ENCODE measurements around the gene GALK1. TPM values are rescaled to one million over a fixed set of nuclear protein-coding genes. Genes with fewer than 3 reads are reported as not detected.

The GALK1 gene
- total RNA-seq, 2 experiments from 2014 or later, result 33.2 to 33.6 TPM

DNA sequence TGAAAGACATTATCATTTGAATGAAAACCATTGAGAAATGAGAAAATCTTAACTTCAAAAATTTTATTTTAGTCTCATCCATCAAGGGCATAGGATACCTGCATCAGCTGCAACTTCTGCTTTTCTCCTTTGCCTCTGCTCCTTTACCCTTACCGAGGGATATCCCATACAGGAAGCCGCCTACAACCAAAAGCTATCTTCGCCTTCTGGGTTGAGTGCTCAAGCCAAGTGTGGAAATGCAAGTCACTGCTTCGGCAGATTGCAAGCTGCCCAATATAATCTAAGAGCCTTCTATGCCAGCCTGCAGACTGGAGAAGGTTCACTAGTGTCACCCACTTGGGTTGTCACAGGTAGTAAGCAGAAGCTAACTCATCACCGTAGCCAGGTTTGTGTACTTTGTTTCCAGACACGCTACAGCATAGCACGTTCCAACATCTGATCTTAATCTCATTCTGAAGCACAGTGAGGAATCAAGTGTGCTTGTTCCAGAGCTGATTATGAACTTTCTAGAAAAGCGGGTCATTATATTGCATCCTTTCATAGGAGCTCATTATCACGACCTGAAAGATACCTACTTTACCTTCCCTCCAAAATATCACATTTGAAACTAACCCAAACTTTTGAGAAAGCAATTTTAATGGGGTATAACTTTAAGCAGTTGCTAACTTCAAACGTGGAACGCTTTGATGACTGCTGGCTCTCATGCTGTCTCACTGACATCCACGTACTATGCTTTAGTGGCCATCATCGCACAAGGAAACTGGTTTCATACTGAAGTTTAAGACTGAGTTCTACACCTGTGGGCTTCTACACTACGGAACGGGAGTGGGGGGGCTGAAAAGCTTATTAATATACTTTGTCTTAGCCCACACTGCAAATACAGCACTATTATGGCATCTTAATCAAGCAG lies 11.6 kb upstream of the GALK1 start:
- no peaks in the 10 kb centered on the region for H3K9me3 Mint-ChIP-seq
- H3K4me1 Mint-ChIP-seq, result peaks cover 34% of the 10 kb centered on the region
- peak overlapping the region; percentile 59 for H3K27ac Mint-ChIP-seq
- DNase-seq, result no peak
- H3K27me3 Mint-ChIP-seq, result peaks cover 6% of the 10 kb centered on the region
- peaks cover 39% of the 10 kb centered on the region for H3K36me3 Mint-ChIP-seq
- H3K4me3 Mint-ChIP-seq, result peak overlapping the region; percentile 92

DNA sequence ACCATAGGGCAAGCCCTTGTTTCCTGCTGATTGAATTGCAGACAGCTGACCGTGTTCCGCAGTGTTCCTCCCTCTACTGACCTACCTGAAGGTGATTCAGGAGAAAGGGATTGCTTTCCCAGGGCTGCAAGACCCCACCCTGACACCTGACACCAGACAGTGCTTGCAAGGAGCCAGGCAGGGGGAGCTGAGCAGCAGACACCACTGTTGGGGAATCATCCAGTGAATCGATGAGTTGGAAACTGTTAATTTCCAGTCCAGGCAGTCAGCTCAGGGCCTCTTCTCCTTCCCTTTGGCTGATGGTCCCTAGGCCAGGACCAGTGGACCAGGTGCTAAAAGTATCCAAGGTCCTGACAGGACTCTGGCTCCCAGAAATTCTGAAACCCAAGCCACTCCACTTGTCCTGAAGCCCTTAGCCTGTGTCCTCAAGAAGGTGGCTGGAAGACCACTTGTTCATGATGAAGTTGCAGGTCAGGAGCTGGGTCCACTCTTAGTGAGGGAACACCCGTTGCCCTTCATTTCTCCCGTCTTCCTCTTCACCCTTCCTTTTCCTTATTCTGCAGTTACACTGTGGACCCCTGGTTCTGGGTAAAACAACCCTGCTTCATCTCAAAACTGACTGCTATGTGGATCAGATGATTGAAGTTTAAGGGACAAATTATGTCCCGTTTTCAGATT lies 10.1 kb upstream of the GALK1 start:
- Mint-ChIP-seq H3K9me3 (no peaks in the 10 kb centered on the region), H3K27ac (peak overlapping the region; percentile 59), H3K4me3 (no peak overlapping the region), H3K4me1 (peaks cover 36% of the 10 kb centered on the region), H3K27me3 (peaks cover 6% of the 10 kb centered on the region), H3K36me3 (peaks cover 39% of the 10 kb centered on the region)
- DNase-seq, result no peak

DNA sequence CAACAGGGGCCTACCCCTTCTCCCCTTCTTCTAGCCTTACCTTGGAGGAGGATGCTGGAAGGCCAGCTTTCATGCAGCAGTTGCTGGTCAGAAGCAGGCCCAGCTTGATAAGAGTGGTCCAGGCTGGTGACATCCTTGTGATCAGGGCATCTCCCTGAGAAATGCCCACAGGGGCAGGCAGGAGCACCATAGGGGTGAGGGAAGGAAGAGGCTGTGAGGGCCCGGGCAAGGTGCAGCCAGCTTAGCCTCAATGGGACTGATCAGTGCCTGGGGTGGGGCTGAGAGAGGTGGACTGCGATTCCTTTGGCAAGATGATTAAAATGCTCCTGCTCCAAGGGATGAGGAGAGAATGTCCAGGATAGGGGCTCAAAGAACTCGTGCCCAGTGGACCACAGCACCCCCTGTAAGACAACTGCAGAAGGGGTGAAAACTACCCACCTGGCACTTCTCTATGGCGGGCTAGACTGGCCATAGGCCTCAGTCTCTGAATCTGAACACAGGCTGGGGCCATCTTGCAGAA lies 9.5 kb upstream of the GALK1 start:
- Mint-ChIP-seq H3K36me3 (peaks cover 38% of the 10 kb centered on the region), H3K9me3 (no peaks in the 10 kb centered on the region), H3K4me3 (no peak overlapping the region), H3K27ac (no peak overlapping the region), H3K4me1 (peaks cover 30% of the 10 kb centered on the region), H3K27me3 (peaks cover 1% of the 10 kb centered on the region)
- DNase-seq, result no peak

DNA sequence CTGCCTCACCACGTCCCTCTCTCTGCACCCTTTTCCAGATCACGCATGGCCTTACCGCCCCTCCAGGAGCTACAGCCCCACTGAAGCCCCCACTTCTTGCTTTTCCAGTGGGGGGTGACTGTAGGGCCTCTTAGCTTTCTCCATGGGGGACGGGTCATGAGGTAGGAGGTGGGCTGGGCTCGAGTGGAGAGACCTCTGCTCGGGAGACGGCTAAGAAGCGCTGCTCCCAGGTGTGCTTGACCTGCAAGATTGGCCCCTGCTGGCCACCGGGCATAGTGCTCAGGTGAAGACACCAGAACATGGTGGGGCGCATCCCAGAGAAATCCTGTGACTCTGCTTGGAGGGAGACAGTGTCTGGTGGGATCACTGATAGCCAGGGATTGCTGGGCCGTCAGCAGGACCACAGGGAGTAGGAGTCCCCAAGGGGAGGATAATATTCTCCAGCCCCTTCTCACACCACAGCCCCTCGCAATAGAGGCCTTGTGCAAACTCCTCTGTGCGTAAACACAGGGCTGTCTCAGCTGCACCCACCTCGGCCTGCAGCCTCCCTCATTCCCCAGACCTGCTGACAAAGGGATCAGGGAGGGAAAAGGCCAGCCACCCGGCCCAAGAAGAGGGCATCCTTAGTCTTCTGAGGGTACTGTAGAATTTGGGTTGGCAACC lies 8.9 kb upstream of the GALK1 start:
- Mint-ChIP-seq H3K4me3 (no peak overlapping the region), H3K27me3 (no peaks in the 10 kb centered on the region), H3K9me3 (no peaks in the 10 kb centered on the region), H3K4me1 (peaks cover 30% of the 10 kb centered on the region), H3K36me3 (peaks cover 36% of the 10 kb centered on the region), H3K27ac (no peak overlapping the region)
- DNase-seq, result no peak

DNA sequence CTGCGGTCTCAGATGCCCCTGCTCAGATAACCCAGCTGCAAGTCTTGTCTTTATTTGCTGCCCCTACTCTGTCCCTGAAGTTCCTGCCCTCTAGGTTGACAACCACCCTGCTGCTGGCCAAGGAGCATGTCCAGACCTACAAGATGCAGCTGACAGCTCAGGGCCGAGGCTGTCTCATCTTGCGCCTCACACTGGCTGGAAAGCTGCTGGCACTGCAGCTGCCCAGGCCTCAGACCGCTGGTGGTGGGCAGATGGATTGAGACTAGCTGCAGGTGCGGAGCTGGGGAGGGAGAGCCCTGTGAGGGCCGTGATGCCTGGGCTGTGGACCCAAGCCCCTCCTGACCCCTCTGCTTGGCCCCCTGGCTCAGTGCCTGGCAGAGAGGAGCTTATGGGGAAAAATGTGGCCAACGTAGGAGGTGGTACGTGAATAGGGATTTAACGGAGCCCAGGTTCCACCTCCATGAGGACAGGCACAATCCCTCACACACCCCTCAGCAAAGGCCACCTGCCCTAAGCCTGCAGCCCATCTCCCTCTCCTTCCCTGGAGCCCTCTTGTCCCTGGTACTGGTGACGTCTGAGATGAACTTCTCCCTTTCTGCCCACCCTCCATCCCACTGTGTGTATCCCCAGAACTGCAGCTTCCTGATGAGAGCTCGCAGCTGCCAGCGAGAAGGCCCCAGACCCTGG lies 8.3 kb upstream of the GALK1 start:
- Mint-ChIP-seq H3K27ac (no peak overlapping the region), H3K4me3 (no peak overlapping the region), H3K9me3 (no peaks in the 10 kb centered on the region), H3K4me1 (peaks cover 30% of the 10 kb centered on the region), H3K27me3 (no peaks in the 10 kb centered on the region), H3K36me3 (peaks cover 29% of the 10 kb centered on the region)
- no peak for DNase-seq

DNA sequence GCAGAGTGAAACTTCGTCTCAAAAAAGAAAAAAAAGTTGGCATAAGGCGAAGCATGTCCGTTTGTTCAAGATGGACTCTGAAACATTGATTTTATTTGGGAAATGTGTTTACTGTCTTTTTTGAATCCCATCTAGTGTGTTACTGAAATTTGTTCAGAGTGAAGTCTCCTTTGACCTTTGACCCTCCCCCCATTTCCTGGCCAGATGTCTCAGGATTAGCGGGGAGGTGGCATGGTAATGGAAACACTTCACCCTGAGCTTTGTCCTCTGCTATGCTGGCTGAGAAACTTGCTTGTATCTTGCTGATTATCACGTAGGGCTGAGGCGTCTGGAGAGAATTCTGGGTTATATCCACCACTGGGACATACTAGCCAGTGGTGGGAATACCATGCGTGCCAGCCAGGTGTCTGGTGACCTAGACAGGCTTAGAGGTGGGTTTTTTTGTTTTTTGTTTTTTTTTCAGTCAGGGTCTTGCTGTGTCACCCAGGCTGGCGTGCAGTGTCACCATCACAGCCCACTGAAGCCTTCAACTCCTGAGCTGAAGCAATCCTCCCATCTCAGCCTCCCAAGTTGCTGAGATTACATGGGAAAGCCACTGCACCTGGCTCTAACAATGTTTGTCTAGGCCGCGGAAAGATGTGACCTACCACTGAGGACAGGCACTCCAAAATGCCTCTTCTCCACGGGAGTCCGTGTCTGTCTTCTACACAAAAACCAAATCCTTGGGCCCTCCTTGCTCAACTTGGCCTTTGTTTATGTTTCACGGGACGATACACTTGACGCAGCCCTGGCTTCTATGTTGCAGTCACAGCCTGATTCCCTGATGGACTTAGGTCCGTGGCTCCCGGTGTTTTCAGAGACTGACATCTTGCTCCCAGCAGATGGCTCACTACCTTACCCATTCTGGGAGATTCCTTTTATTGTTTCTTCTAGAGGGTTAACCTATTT lies 6.6 kb upstream of the GALK1 start:
- H3K4me3 Mint-ChIP-seq, result no peak overlapping the region
- DNase-seq, result no peak

DNA sequence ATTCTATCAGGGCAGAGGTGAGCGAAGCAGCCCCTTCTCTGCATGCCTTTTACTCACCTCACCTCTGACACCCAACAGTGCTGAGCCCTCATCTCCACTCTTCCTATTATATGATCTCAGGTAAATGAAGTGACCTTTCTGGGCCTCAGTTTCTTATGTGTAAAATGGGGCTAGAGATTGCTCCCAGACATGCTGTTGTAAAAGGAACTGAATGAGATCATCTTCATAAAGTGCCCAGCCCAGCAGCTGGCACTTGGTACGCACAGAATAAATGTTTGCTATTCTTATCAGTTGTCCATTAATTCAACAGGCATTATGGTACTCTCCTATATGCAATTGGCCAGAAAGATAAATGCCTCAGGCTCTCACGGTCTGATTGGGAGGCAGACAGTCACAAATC lies 4.5 kb upstream of the GALK1 start:
- Mint-ChIP-seq H3K4me3 (no peak overlapping the region), H3K27me3 (no peaks in the 10 kb centered on the region), H3K36me3 (no peaks in the 10 kb centered on the region), H3K4me1 (peaks cover 3% of the 10 kb centered on the region), H3K27ac (no peak overlapping the region), H3K9me3 (no peaks in the 10 kb centered on the region)
- no peak for DNase-seq

More for the DNA sequence above, 6.6 kb upstream of the GALK1 start:
- Mint-ChIP-seq H3K9me3 (no peaks in the 10 kb centered on the region), H3K36me3 (peaks cover 13% of the 10 kb centered on the region), H3K4me1 (peaks cover 15% of the 10 kb centered on the region), H3K27me3 (no peaks in the 10 kb centered on the region), H3K27ac (no peak overlapping the region)

DNA sequence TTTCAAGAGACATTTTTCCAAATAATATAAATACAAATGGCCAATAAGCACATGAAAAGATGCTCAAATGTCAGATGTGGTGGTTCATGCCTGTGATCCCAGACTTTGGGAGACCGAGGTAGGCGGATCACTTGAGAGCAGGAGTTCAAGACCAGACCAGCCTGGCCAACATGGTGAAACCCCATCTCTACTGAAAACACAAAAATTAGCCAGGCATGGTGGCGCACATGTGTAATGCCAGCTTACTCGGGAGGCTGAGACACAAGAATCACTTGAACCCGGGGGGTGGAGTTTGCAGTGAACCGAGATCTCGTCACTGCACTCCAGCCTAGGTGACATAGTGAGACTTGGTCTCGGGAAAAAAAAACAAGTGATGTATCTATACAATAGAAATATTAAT lies 2.9 kb upstream of the GALK1 start:
- no peak for DNase-seq

DNA sequence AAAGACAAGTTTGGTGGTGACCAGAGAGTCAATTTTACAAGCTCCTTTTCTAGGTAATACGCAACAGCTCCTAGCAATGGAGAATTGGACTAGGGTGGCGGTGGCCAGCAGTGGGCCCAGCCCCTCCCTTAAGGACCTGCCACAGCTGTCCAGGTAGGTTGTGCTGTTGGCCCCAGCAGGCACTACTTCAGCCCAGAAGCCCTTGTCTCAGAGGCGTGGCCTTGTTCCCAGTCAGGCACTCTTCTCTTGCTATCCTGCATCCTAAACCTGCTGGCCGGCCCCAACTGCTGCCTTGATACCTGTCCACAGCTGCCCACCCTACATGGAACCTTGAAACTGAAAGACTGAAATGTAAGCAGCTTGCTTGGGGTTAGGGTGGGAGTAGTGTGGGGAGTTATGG lies 989 bp upstream of the GALK1 start:
- Mint-ChIP-seq H3K27ac (no peak overlapping the region), H3K9me3 (no peaks in the 10 kb centered on the region)

More for the DNA sequence above, 2.9 kb upstream of the GALK1 start:
- Mint-ChIP-seq H3K9me3 (no peaks in the 10 kb centered on the region), H3K27me3 (no peaks in the 10 kb centered on the region), H3K27ac (no peak overlapping the region), H3K4me1 (peaks cover 7% of the 10 kb centered on the region), H3K4me3 (no peak overlapping the region), H3K36me3 (no peaks in the 10 kb centered on the region)

DNA sequence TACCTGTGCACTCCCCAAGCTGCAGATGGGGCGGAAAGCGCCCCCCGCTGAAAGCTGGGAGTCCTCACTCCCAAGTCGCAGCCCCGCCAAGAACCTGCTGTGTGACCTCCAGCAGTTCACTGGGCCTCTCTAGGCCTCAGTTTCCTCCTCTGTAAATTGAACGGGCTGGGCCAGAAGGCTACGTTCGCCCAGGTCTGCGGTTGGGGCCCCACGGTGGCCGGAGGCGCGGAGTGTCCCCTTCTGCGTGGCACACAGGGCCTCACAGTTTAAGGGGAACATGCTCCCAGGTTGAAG lies 628 bp downstream of the GALK1 start:
- H3K9me3 Mint-ChIP-seq, result no peaks in the 10 kb centered on the region
- DNase-seq, result no peak
- peaks cover 2% of the 10 kb centered on the region for H3K36me3 Mint-ChIP-seq
- H3K4me1 Mint-ChIP-seq, result peaks cover 5% of the 10 kb centered on the region
- peak overlapping the region; percentile 78 for H3K27ac Mint-ChIP-seq
- no peaks in the 10 kb centered on the region for H3K27me3 Mint-ChIP-seq
- peak overlapping the region; percentile 86 for H3K4me3 Mint-ChIP-seq

More for the DNA sequence above, 989 bp upstream of the GALK1 start:
- H3K4me3 Mint-ChIP-seq, result no peak overlapping the region
- peaks cover 2% of the 10 kb centered on the region for H3K36me3 Mint-ChIP-seq
- H3K27me3 Mint-ChIP-seq, result no peaks in the 10 kb centered on the region
- peaks cover 5% of the 10 kb centered on the region for H3K4me1 Mint-ChIP-seq
- DNase-seq, result no peak

DNA sequence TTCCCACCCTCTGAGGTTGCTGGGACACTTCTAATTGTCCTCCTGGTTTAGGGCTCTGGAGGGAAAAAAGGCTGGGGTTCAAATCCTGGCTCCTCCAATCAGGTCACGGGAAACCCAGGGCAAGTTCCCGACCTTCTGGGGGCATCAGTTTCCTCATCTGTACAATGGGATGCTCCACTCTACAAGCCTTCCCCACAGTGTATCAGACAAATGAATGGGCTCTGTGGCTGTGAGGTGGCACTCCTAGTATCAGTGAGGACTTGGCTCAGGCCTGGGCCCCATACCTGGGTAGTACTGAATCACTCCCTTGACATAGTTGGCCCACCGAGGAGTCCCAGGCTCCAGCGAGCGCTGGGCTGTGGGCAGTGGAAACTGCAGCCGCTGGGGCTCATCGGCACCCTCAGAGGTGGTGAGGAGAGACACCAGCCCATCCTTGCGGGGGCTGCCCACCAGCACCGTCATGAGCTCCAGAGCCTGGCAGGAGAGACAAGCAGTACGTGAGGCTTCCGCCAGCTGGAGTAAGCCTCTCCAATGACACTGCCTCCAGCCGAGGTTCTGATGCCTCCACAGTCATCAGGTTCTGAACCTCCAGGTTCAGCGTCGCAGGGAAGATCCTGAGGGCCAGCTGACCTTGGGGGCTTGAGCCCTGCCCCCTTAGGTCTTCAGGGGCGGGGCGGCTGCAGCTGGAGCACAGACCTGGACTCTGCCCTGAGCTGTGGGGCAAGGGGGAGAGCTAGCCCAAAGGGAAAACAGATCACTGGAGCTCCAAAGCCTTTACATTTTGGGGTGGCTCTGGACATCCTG lies 1.2 kb downstream of the GALK1 start:
- DNase-seq, result no peak
- Mint-ChIP-seq H3K27ac (no peak overlapping the region), H3K27me3 (no peaks in the 10 kb centered on the region)

DNA sequence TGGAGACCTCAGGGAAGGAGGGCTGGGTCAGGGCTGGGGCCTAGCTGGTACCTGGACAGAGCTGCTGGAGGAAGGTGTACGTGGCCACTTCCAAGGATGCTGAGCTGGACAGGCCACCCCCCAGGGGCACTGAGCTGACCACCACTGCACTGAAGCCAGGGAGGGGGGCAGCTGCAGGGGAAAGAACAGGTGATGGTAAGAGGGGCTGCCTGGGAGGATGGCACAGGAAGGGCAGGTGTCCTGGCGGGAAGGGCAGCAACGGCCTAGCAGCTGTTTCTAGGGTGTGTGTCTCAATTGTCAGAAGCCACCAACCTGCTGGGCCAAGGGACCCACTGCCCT lies 1.8 kb downstream of the GALK1 start:
- H3K36me3 Mint-ChIP-seq, result peaks cover 2% of the 10 kb centered on the region
- H3K9me3 Mint-ChIP-seq, result no peaks in the 10 kb centered on the region
- H3K27me3 Mint-ChIP-seq, result no peaks in the 10 kb centered on the region
- H3K27ac Mint-ChIP-seq, result no peak overlapping the region
- H3K4me1 Mint-ChIP-seq, result peaks cover 5% of the 10 kb centered on the region
- no peak overlapping the region for H3K4me3 Mint-ChIP-seq
- no peak for DNase-seq

More for the DNA sequence above, 1.2 kb downstream of the GALK1 start:
- Mint-ChIP-seq H3K4me1 (peaks cover 5% of the 10 kb centered on the region), H3K4me3 (peak overlapping the region; percentile 86), H3K9me3 (no peaks in the 10 kb centered on the region), H3K36me3 (peaks cover 2% of the 10 kb centered on the region)

DNA sequence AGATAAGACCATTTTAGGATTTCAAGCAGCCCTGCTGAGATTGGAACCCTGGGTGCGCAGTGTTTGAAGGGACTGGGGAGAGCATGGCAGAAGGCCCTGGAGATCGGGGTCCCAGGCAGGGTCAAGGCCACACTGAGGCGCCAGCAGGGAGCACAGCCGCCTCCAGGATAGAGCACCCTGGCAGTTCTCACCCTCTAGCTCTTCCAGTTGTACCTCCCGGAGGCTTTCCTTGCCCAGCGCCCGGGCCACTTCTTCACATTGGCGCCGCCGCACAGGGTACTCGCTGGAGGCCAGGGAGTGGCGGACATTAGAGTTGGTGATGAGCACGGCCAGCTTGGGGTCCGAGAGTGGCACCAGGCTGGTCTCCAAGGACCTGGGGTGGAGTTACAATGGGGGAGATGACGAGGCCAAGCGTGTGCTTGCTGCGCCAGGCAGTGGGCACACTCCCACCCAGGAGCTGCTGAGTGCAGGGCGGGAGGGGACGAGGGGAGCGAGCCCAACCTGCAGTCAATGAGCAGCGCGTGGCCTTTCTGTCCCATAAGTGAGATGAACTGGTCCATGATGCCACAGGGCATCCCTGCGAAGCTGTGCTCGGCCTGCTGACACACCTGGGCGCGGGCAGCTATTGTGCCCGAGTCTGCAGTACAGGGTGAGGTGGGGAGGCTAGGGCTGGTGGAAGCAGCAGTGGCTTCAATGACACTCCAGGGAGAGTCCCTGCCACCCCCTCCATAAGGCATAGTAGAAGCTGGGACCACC lies 2.3 kb downstream of the GALK1 start:
- Mint-ChIP-seq H3K4me1 (peaks cover 5% of the 10 kb centered on the region), H3K27ac (no peak overlapping the region), H3K27me3 (no peaks in the 10 kb centered on the region), H3K36me3 (peaks cover 2% of the 10 kb centered on the region), H3K4me3 (no peak overlapping the region), H3K9me3 (no peaks in the 10 kb centered on the region)
- no peak for DNase-seq
